Psoas muscle (tissue), 8 donors: Measurements from ENCODE around the gene KCNG4. TPM values are rescaled to one million over a fixed set of nuclear protein-coding genes. Genes with fewer than 3 reads are reported as not detected.

ENCODE experiments used
- ATAC-seq, 4 donors: fragments of 200-7000 bp; cut with Tn5 transposase; one replicate each; pipeline ENCODE4 v1.9.1; 2020; ENCODE audit warnings: moderate library complexity in 3 of 4, mild to moderate bottlenecking in 2 of 4
- DNase-seq, 2 donors: peaks; one replicate each; pipeline ENCODE4 v3.0.0-alpha.2; 2020
- H3K27ac ChIP-seq: fragments of 200-600 bp; one replicate; pipeline ENCODE4 v1.8.0; 2022
- H3K27me3 ChIP-seq, 3 donors: fragments of 200-600 bp in 1 of 3; one replicate each; pipeline versions ENCODE4 v1.6.1 to v1.8.0; 2013 to 2022; ENCODE audit warnings: low read length in 2 of 3, mild to moderate bottlenecking in 2 of 3, moderate library complexity in 1 of 3; ENCODE audit not compliant: insufficient read depth in 3 of 3
- H3K36me3 ChIP-seq, 2 donors: fragments of 200-600 bp in 1 of 2; one replicate each; pipeline versions ENCODE4 v1.6.1 to v1.8.0; 2013 to 2022; ENCODE audit warnings: low read depth in 1 of 2, mild to moderate bottlenecking in 1 of 2, moderate library complexity in 1 of 2; ENCODE audit not compliant: insufficient read depth in 1 of 2
- H3K4me1 ChIP-seq: fragments of 200-600 bp; one replicate; pipeline ENCODE4 v1.8.0; 2022
- H3K4me3 ChIP-seq: fragments of 200-600 bp; one replicate; pipeline ENCODE4 v1.8.0; 2022; ENCODE audit warnings: mild to moderate bottlenecking
- H3K9me3 ChIP-seq: fragments of 200-600 bp; one replicate; pipeline ENCODE4 v1.8.0; 2022
- CTCF ChIP-seq: fragments of 200-600 bp; IDR thresholded peaks from one replicate; pipeline ENCODE4 v1.8.0; 2022; ENCODE audit warnings: antibody characterized with exemption
- WGBS, 3 donors: extraction: QIAGEN DNeasy Blood & Tissue Kit; methylation state at CpG; one replicate each; pipeline versions ENCODE4 v1.1.6 to v1.1.7; 2013; 5-methylcytosine and 5-hydroxymethylcytosine counted together
- intact Hi-C, 2 donors: fragments of 100-400 bp; cut with DNase I; formaldehyde crosslinking; loops; one replicate each; pipeline versions ENCODE4 v1.11.0 to v1.14.2; 2022
- polyA plus RNA-seq, 3 donors: library from polyadenylated mRNA; stranded (reverse); fragments of 200-250 nt; gene quantifications; one replicate each; pipeline ENCODE4 v1.2.3, GENCODE V29; 2013
- total RNA-seq, 4 donors: library from RNA; stranded (reverse); fragmentation: NEBNext Ultra II Directional in 2 of 4; extraction: Animal tissue kit (Norgen Biotek cat#: 25700) in 2 of 4; gene quantifications; one replicate each; pipeline versions ENCODE4 v1.2.1 to v1.2.4, GENCODE V29; 2021 to 2023
- donor health status: healthy with polysubstance abuse.
- donor health status: DM: no; HTN: no; CAD: no; lungs with moderate emphysema.
- donor health status: Bipolar disorder and iron deficiency.
- donor health status: healthy.
- donor health status: DM: yes; HTN: yes; CAD: no.
- donor health status: DM: no; HTN: no; CAD: no.
- donor health status: DM: no; HTN: no; CAD: no.
- donor health status: DM: yes; HTN: yes; CAD: no.

KCNG4 gene
- total and polyA plus RNA-seq, 7 donors = 0.04 to 0.10 TPM; not detected in 5

DNA sequence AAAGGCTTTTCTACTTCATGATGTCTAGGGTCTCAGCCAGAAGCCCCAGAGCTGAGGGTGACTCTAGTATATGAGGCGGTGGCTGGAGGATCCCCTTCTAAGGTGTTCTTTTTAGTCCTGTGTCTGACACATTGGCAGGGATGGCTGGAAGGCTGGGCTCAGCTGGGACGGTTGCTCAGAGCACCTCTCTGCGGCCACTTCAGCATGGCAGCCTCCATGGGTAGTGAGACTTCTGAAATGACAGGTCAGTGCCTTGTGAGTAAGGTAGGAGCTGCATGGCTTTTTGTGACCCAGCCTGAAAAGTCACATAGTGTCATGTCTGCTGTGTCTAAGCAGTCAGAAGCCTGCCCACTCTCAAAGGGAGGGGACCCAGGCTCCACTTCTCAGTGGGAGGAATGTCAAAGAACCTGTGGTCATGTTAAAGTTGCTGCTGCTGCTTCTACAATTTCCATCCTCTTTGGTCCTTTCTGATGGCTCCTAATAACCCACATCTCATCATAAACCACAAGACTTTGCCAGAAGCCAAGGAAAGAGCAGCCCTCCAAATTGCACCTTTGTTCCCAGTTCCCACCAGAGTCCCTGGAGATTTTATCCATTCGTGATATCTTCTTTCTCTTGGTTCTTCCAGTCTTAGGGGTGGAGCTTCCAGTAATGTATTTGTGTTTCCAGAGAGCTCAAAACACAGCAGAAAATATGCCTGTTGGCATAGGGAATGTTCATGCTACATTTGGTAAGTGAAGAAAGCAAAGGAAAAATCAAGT is 15.4 kb upstream of the KCNG4 start:
- DNase-seq (no peak), ATAC-seq (no peak)
- Histone ChIP-seq H3K27ac (no peak overlapping the region), H3K4me3 (no peak overlapping the region), H3K36me3 (no peaks in the 10 kb centered on the region), H3K27me3 (peaks cover 0 to 8% (median 0%) of the 10 kb centered on the region in 3 donors), H3K9me3 (peaks cover 5% of the 10 kb centered on the region), H3K4me1 (no peaks in the 10 kb centered on the region)
- intact Hi-C loops = no loop called here
- WGBS, 3 donors = 73 to 82% (median 74%) methylated on average over 4 of the region's 4 CpGs
- TF ChIP-seq CTCF = no peak

- Histone ChIP-seq H3K27me3 (peaks cover 0 to 8% (median 0%) of the 10 kb centered on the region in 3 donors), H3K9me3 (peaks cover 5% of the 10 kb centered on the region), H3K4me3 (no peak overlapping the region), H3K4me1 (no peaks in the 10 kb centered on the region), H3K27ac (no peak overlapping the region), H3K36me3 (no peaks in the 10 kb centered on the region)
- no peak for TF ChIP-seq CTCF
- DNase-seq (no peak), ATAC-seq (no peak)
- 48 to 53% (median 50%) methylated on average over 4 of the region's 4 CpGs for WGBS, 3 donors
- intact Hi-C loops = no loop called here
Observed at GRCh38 chr16:84254062-84254461, 14.2 kb upstream of the KCNG4 start.

GRCh38 chr16:84253173-84253572 is 13.4 kb upstream of the KCNG4 start:
- intact Hi-C loops = no loop called here
- no peak for ATAC-seq

DNA sequence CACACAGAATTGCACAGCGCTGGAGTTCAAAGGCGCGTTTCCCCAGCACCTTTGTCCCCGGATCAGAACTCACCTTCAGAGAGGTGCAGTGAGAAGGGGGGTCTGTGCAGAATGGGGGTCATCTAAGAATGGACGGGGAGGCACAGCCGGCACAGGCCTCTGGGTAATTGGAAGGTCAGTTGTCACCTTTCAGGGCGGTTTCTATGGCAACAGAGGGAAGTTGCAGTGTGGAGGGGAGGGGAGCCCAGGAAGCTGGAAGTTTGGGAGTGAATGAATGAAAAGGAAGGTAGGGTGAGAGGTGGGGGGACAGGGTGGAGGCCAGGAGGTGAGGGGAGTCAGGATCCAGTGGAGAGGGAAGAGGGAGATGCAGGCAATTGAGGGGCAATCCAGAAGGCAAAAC is 12.4 kb upstream of the KCNG4 start:
- Histone ChIP-seq H3K4me3 (no peak overlapping the region), H3K27me3 (peaks cover 0 to 8% (median 0%) of the 10 kb centered on the region in 3 donors), H3K9me3 (peaks cover 5% of the 10 kb centered on the region), H3K27ac (no peak overlapping the region), H3K4me1 (no peaks in the 10 kb centered on the region), H3K36me3 (no peaks in the 10 kb centered on the region)
- ATAC-seq (no peak), DNase-seq (no peak)
- no peak for TF ChIP-seq CTCF
- WGBS, 3 donors = 58 to 64% (median 58%) methylated on average over 7 of the region's 7 CpGs
- intact Hi-C loops = no loop called here

More at GRCh38 chr16:84253173-84253572, 13.4 kb upstream of the KCNG4 start:
- H3K4me3 ChIP-seq = no peak overlapping the region
- peaks cover 5% of the 10 kb centered on the region for H3K9me3 ChIP-seq
- no peak for DNase-seq
- H3K4me1 ChIP-seq = no peaks in the 10 kb centered on the region
- no peak overlapping the region for H3K27ac ChIP-seq
- 70 to 82% (median 72%) methylated on average over 4 of the region's 4 CpGs for WGBS, 3 donors
- H3K36me3 ChIP-seq = no peaks in the 10 kb centered on the region
- peaks cover 0 to 8% (median 0%) of the 10 kb centered on the region in 3 donors for H3K27me3 ChIP-seq
- TF ChIP-seq CTCF = no peak

- no peak for TF ChIP-seq CTCF
- Histone ChIP-seq H3K4me1 (no peaks in the 10 kb centered on the region), H3K27ac (no peak overlapping the region), H3K27me3 (peaks cover 0 to 8% (median 0%) of the 10 kb centered on the region in 3 donors), H3K36me3 (no peaks in the 10 kb centered on the region), H3K4me3 (no peak overlapping the region), H3K9me3 (no peaks in the 10 kb centered on the region)
- no peak for DNase-seq
- WGBS, 3 donors = 68 to 78% (median 72%) methylated on average over 5 of the region's 5 CpGs
- intact Hi-C loops = no loop called here
- no peak for ATAC-seq
Observed at GRCh38 chr16:84247844-84248243, 8.0 kb upstream of the KCNG4 start.
